ENCODE measurements around the gene SEMA3E.

DNA sequence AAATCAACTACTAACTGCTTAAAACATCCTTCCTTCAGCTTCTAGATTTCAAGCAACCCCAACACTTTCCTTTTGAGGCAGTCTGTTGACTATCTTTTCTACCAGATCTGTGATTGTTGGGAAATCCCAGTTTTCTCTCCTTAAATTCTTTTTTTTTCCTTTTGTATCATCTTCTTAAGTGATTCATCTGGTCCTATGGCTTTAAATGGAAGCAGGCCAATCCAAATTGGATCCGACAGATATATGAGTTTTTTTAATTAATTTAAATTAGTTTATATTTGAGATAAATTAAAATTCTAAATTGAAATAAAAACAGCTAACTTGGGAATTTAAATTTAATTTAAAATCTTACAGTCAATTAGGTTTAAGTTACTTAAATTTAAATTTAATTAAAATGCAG is 335.0 kb downstream of the SEMA3E start:
- no peak for TF ChIP-seq ZNF274 (IDR thresholded peaks at IDR 0.05; ENCODE audit: low read depth, low read length)
- no peak for TF ChIP-seq SUZ12 (IDR thresholded peaks at IDR 0.05; ENCODE audit: extremely low read depth, insufficient read depth, insufficient read length)
- TF ChIP-seq YY1 (IDR thresholded peaks at IDR 0.05; ENCODE audit: insufficient read depth, insufficient read length), result no peak
